Non-pigmented ciliary epithelial cell (primary cell): ENCODE results near the gene CAND1.

Experiments used
- DNase-seq: peaks from one replicate; pipeline ENCODE4 v3.0.0-alpha.2; 2010; ENCODE audit warnings: low read depth

CAND1 gene

GRCh38 chr12:67280572-67280971, 11.4 kb downstream of the CAND1 start:
- no peak for DNase-seq

GRCh38 chr12:67284561-67284960, 15.4 kb downstream of the CAND1 start:
- DNase-seq = no peak

- DNase-seq = no peak
Observed at GRCh38 chr12:67286257-67286656, 17.1 kb downstream of the CAND1 start.

- DNase-seq = no peak
Observed at GRCh38 chr12:67287311-67287710, 18.2 kb downstream of the CAND1 start.

GRCh38 chr12:67288561-67288960, 19.4 kb downstream of the CAND1 start:
- DNase-seq = no peak

GRCh38 chr12:67290378-67290777, 21.2 kb downstream of the CAND1 start:
- no peak for DNase-seq

GRCh38 chr12:67299526-67299925, 30.4 kb downstream of the CAND1 start:
- no peak for DNase-seq

- no peak for DNase-seq
Observed at GRCh38 chr12:67299926-67300325, 30.8 kb downstream of the CAND1 start.

GRCh38 chr12:67302162-67302561, 33.0 kb downstream of the CAND1 start:
- no peak for DNase-seq

- no peak for DNase-seq
Observed at GRCh38 chr12:67305544-67305943, 36.4 kb downstream of the CAND1 start.

- DNase-seq = no peak
Observed at GRCh38 chr12:67306712-67307111, 37.6 kb downstream of the CAND1 start.

- no peak for DNase-seq
Observed at GRCh38 chr12:67315661-67316060, 46.5 kb downstream of the CAND1 start.

- DNase-seq = no peak
Observed at GRCh38 chr12:67318786-67319185, 49.6 kb downstream of the CAND1 start.

- DNase-seq = no peak
Observed at GRCh38 chr12:67319936-67320335, 50.8 kb downstream of the CAND1 start.

- DNase-seq = no peak
Observed at GRCh38 chr12:67320614-67321295, 51.6 kb downstream of the CAND1 start.

- no peak for DNase-seq
Observed at GRCh38 chr12:67322580-67322979, 53.4 kb downstream of the CAND1 start.

GRCh38 chr12:67323007-67323406, 53.8 kb downstream of the CAND1 start:
- no peak for DNase-seq

GRCh38 chr12:67326637-67327036, 57.5 kb downstream of the CAND1 start:
- no peak for DNase-seq

GRCh38 chr12:67327466-67327865, 58.3 kb downstream of the CAND1 start:
- DNase-seq = no peak

GRCh38 chr12:67331123-67331522, 62.0 kb downstream of the CAND1 start:
- DNase-seq = no peak

GRCh38 chr12:67331828-67332227, 62.7 kb downstream of the CAND1 start:
- no peak for DNase-seq

- DNase-seq = no peak
Observed at GRCh38 chr12:67333649-67334048, 64.5 kb downstream of the CAND1 start.

GRCh38 chr12:67338426-67338825, 69.3 kb downstream of the CAND1 start:
- DNase-seq = no peak

GRCh38 chr12:67339530-67339929, 70.4 kb downstream of the CAND1 start:
- DNase-seq = no peak
